Right atrium auricular region (tissue), 2 donors: ENCODE results near the gene TYW1. TPM values are rescaled to one million over a fixed set of nuclear protein-coding genes. Genes with fewer than 3 reads are reported as not detected.
A peak's percentile ranks its signal among the peaks of the same experiment; 100 is the strongest.
"Not testable (repeated sequence)": the region's sequence is repeated elsewhere in the genome, so short reads cannot be mapped to it uniquely, and the experiment has no call there.

Experiments
- DNase-seq: peaks from one replicate; pipeline ENCODE4 v3.0.0-alpha.2; 2019; ENCODE audit warnings: low spot score
- H3K27ac ChIP-seq, 2 donors: fragments of 200-600 bp; sonication (generic); 1 replicate in 1 of 2; 2 replicates in 1 of 2; pipeline ENCODE4 v1.5.1; 2016 to 2019
- H3K27me3 ChIP-seq, 2 donors: fragments of 200-600 bp; sonication (generic); one replicate each; pipeline versions ENCODE4 v1.5.1 to v1.6.0; 2017 to 2019
- H3K36me3 ChIP-seq: fragments of 200-600 bp; sonication (generic); one replicate; pipeline ENCODE4 v1.5.1; 2016
- H3K4me1 ChIP-seq, 2 donors: fragments of 200-600 bp; sonication (generic); one replicate each; pipeline versions ENCODE4 v1.5.1 to v1.6.0; 2017 to 2019
- H3K4me3 ChIP-seq, 2 donors: fragments of 200-600 bp; sonication (generic); 1 replicate in 1 of 2; 2 replicates in 1 of 2; pipeline ENCODE4 v1.5.1; 2017 to 2019; ENCODE audit warnings: mild to moderate bottlenecking in 1 of 2, moderate library complexity in 1 of 2
- H3K9me3 ChIP-seq, 2 donors: fragments of 200-600 bp; sonication (generic); one replicate each; pipeline ENCODE4 v1.5.1; 2019
- CTCF ChIP-seq, 2 donors: fragments of 200-600 bp; sonication (generic); IDR thresholded peaks; one replicate each; pipeline ENCODE4 v1.5.1; 2019; ENCODE audit warnings: antibody characterized with exemption in 2 of 2
- total RNA-seq, 2 donors: library from RNA; depleted of rRNA; stranded (reverse); fragments of >200 nt; gene quantifications; one replicate each; pipeline ENCODE4 v1.1.0, GENCODE V29; 2016

TYW1 gene
- total RNA-seq, 2 donors from 2014 or later = 12.4 to 23.8 TPM

- Histone ChIP-seq H3K36me3 (peaks cover 43% of the 10 kb centered on the region), H3K4me1 (peaks cover 0 to 23% of the 10 kb centered on the region in 2 donors), H3K4me3 (peak overlapping the region; percentile 88 to 93), H3K27ac (peak overlapping the region; percentile 99)
- TF ChIP-seq CTCF (IDR thresholded peaks at IDR 0.05) = peak in 1 of 2 donors; percentile 47
- not testable (repeated sequence) for H3K27me3 ChIP-seq, H3K9me3 ChIP-seq
- DNase-seq = peak; percentile 89
These were observed 2.0 kb upstream of the TYW1 start for GRCh38 chr7:66994691-66995049.

- DNase-seq = peak; percentile 98
- Histone ChIP-seq H3K4me3 (peak within 1 kb of the TSS; percentile 88 to 93), H3K4me1 (peaks cover 0 to 23% of the 10 kb centered on the region in 2 donors), H3K27ac (peak within 1 kb of the TSS; percentile 99), H3K36me3 (peaks cover 38% of the 10 kb centered on the region)
- H3K9me3 ChIP-seq, H3K27me3 ChIP-seq: not testable (repeated sequence)
These were observed 1.4 kb upstream of the TYW1 start, which contains the start of gene SBDS for GRCh38 chr7:66995050-66995776. TSS of gene SBDS (minus strand) at chr7:66995586. CDS start at chr7:66995417, 169 bp downstream.

GRCh38 chr7:67000601-67001258, 4.1 kb downstream of the TYW1 start:
- TF ChIP-seq CTCF (IDR thresholded peaks at IDR 0.05) = peak in 1 of 2 donors; percentile 57
- H3K9me3 ChIP-seq, H3K4me1 ChIP-seq, H3K4me3 ChIP-seq, H3K27ac ChIP-seq, DNase-seq, H3K27me3 ChIP-seq: not testable (repeated sequence)
- H3K36me3 ChIP-seq = peaks cover 12% of the 10 kb centered on the region

GRCh38 chr7:67004145-67004544, 7.5 kb downstream of the TYW1 start:
- DNase-seq, H3K4me1 ChIP-seq, H3K27me3 ChIP-seq, H3K27ac ChIP-seq, H3K4me3 ChIP-seq, H3K9me3 ChIP-seq: not testable (repeated sequence)
- peaks cover 28% of the 10 kb centered on the region for H3K36me3 ChIP-seq

- DNase-seq = no peak
- Histone ChIP-seq H3K27ac (no peak overlapping the region), H3K9me3 (no peaks in the 10 kb centered on the region), H3K27me3 (no peaks in the 10 kb centered on the region), H3K4me3 (no peak overlapping the region), H3K4me1 (no peaks in the 10 kb centered on the region), H3K36me3 (peaks cover 48% of the 10 kb centered on the region)
- TF ChIP-seq CTCF (IDR thresholded peaks at IDR 0.05) = no peak
These were observed 10.3 kb downstream of the TYW1 start for GRCh38 chr7:67006965-67007364.

GRCh38 chr7:67008260-67008659, 11.6 kb downstream of the TYW1 start:
- Histone ChIP-seq H3K36me3 (peaks cover 53% of the 10 kb centered on the region), H3K9me3 (no peaks in the 10 kb centered on the region), H3K4me3 (no peak overlapping the region), H3K27me3 (no peaks in the 10 kb centered on the region), H3K4me1 (no peaks in the 10 kb centered on the region), H3K27ac (no peak overlapping the region)
- TF ChIP-seq CTCF (IDR thresholded peaks at IDR 0.05) = no peak
- no peak for DNase-seq

GRCh38 chr7:67009677-67010076, 13.0 kb downstream of the TYW1 start:
- peaks cover 63% of the 10 kb centered on the region for H3K36me3 ChIP-seq
- not testable (repeated sequence) for H3K27ac ChIP-seq, H3K4me3 ChIP-seq, H3K9me3 ChIP-seq, DNase-seq, H3K27me3 ChIP-seq, H3K4me1 ChIP-seq

GRCh38 chr7:67014076-67014622, 17.5 kb downstream of the TYW1 start:
- not testable (repeated sequence) for H3K9me3 ChIP-seq, H3K4me3 ChIP-seq, H3K27ac ChIP-seq, DNase-seq, H3K4me1 ChIP-seq, H3K27me3 ChIP-seq
- H3K36me3 ChIP-seq = peaks cover 65% of the 10 kb centered on the region

- not testable (repeated sequence) for H3K27me3 ChIP-seq, H3K4me1 ChIP-seq, DNase-seq, H3K4me3 ChIP-seq, H3K27ac ChIP-seq, H3K9me3 ChIP-seq
- peaks cover 55% of the 10 kb centered on the region for H3K36me3 ChIP-seq
These were observed 21.3 kb downstream of the TYW1 start for GRCh38 chr7:67017971-67018370.
